NB4 (cell line): ENCODE measurements around the gene KLC1.

ENCODE experiments used
- CTCF ChIP-seq: IDR thresholded peaks from one replicate; pipeline ENCODE4 v1.5.1; 2012; ENCODE audit warnings: low read depth, low read length
- MAX ChIP-seq: IDR thresholded peaks from 2 replicates; pipeline ENCODE4 v1.6.1; 2011; ENCODE audit warnings: low read depth, low read length
- MYC ChIP-seq: IDR thresholded peaks from 2 replicates; pipeline ENCODE4 v1.6.1; 2011; ENCODE audit warnings: low read depth, low read length
- POLR2A ChIP-seq: IDR thresholded peaks from 2 replicates; pipeline ENCODE4 v1.6.1; 2011; ENCODE audit warnings: mild to moderate bottlenecking; ENCODE audit not compliant: insufficient read length; ENCODE audit errors: extremely low read depth

- TF ChIP-seq POLR2A (no peak), MAX (no peak), MYC (no peak), CTCF (no peak)
Observed at GRCh38 chr14:103684471-103684870, 55.5 kb downstream of the KLC1 start.
